ENCODE results near the gene WAPL.
"Not testable (repeated sequence)": the region's sequence is repeated elsewhere in the genome, so short reads cannot be mapped to it uniquely, and the experiment has no call there.

WAPL gene

GRCh38 chr10:86525713-86526112, 4.1 kb upstream of the WAPL start:
- DNase-seq = not testable (repeated sequence)

- no peak for DNase-seq
These were observed 2.8 kb upstream of the WAPL start for GRCh38 chr10:86524225-86524962.

DNA sequence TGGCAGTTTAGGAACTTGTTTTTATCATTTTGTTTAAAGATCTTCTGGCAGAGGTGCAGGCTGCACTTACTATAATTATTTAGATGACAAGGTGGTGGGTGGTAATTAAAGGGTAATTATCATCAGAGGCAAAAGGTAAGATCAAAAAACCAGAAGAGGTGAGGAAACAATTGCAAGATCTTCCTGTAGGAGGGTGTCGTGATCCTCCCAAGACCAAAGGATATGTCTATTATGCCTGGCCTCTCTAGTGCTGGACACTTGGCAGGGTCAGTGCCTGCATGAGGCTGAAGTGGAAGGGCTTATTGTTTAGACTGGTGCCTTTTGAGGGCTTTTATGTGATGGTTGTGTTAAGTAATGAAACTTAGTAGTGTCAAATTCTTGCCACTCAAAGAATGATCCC, 1.8 kb upstream of the WAPL start:
- DNase-seq = peak in 4 of 56 donors; percentile 10 to 25 (median 16)

DNA sequence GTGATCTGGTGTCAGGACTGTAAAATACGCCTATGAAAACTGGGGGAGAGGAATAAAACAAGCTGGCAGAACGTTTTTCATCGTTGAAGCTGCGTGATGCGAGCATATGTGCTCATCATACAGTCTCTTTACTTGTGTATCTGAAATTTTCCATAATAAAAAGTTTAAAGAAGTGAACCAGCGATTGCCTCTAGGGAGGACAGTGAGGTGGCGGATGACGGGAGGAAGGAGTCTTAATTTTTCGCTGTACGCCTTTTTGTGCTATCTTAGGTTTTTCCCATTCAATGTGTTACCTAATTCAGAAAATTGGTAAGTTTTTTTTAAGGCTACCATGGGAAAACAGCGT, 891 bp upstream of the WAPL start:
- DNase-seq = peak in 1 of 56 donors; percentile 22

DNA sequence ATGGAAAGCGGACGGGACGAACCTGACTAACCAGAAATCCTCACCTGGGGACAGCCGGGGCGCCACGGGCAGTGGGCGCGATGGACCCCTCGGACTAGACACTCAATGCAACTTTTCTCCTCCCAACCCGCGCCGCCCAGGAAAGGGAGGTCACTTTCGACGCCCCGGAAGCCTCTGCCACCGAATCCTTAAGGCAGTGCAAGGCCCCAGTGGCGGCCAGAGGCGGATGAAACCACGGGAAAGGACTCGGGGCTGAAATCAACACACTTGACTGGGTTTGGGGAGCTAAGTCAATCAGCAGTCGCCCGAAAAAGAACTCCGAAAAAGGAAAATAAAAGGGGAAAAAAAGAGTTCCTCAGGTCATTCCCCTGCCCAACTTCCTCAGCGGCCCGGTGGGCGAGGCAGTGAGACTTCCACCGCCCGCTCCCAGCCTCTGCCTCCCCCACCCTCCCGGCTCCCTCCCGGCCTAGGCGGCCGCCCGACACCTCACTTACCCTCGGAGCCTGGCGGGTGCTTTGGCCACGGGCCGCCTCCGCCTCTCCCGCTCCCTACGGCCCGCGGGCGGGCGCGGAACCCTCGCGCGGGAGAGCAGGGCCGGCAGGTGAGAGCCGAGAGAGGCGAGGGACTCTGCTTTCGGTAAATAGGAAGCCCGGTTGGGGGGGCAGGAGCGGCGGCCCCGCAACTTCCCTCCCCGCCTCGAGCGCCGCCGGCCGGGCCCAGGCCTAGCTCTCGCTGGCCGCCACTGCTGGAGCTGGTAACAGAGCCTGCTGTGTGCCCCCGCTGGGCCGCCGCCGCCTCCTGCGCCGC, 518 bp downstream of the WAPL start:
- DNase-seq = peak in 11 of 56 donors; percentile 13 to 52 (median 27)

- DNase-seq = no peak
These were observed 2.8 kb downstream of the WAPL start for GRCh38 chr10:86518781-86519180.

GRCh38 chr10:86512137-86512536, 9.5 kb downstream of the WAPL start:
- no peak for DNase-seq

- DNase-seq = no peak
These were observed 10.3 kb downstream of the WAPL start for GRCh38 chr10:86511027-86511865.

GRCh38 chr10:86509145-86509544, 12.4 kb downstream of the WAPL start:
- DNase-seq = no peak

DNA sequence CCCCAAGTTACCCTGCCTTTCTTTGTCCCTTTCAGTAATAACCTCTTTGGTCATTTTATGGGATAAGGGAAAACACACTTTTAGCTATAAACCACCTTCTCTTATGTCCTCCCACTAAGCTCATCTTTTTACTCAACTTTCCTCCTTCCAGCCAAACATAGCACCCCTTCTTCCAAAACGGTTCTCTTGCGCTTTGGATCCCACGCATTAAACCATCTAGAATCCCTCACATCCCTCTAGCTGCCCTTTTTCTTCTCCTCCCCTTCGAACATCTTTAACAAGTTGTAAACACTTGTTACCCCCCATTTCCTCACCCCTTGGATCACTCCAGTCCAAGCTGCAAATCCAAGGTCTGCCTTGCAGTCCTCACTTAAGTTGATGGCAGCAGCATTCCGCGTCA, 13.4 kb downstream of the WAPL start:
- DNase-seq = no peak

DNA sequence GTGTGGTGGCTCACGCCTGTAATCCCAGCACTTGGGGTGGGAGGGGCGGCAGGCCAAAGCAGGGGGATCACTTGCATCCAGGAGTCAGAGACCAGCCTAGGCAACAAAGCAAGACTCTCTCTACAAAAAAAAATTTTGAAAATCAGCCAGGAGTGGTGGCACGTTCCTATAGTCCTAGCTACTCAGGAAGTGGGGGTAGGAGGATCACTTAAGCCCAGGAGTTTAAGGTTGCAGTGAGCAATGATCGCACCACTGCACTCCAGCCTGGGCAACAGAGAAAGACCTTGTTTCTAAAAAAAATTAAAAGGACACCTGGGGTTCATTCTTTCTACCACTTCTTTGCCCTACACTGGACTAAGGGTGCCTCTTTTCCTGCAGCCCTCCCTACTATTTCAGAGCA, 15.1 kb downstream of the WAPL start:
- no peak for DNase-seq

- DNase-seq = no peak
These were observed 15.5 kb downstream of the WAPL start for GRCh38 chr10:86506062-86506461.

DNA sequence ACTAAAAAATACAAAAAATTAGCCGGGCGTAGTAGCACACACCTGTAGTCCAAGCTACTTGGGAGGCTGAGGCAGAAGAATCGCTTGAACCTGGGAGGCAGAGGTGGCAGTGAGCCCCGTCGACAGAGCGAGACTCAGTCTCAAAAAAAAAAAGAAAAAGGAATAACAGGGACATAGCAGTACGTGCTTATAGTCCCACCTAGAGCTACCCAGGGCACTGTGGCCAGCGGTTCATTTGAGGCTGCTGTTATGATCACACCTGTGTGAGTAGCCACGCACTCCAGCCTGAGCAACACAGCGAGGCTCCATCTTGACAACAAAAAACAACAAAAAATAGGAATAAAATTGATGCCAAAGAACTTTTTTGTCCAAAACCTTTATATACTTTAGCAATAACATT, 17.1 kb downstream of the WAPL start:
- DNase-seq = no peak

GRCh38 chr10:86500846-86501245, 20.7 kb downstream of the WAPL start:
- no peak for DNase-seq

DNA sequence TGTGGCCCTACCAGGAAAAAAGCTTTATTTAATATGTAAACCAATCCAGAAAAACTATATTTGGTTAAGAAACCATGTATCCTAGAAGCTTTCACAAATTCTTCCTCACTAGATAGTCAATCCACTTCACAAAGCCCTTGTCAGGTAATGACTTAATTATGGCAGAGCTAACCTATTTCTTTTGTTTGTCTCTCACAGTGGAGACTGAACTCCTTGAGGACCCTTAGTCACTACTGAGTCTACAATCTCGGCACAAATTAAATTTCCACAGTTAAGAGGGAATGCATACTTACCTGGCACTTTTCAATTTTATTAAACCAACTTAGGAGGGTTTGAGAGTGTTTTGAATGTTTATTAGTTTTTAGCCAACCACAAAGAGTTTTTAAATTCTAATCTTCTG, 23.0 kb downstream of the WAPL start:
- DNase-seq = no peak

DNA sequence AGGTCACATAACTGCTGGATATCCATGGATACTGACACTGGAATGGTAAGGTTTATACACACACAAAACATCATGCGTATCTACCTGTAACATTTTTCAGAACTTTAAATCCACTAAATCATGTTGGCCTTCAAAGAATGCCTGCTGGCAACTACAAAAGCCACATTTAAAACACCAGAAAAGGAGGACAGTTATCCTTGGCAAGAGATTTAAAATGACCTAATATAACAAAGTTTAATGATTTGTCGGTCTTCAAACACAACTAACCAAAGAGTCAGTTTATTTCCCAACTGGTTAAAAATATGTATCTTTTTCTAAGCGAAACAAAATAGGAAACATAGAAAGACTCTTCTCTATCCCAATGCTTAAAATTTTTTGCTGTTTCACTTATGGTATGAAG, 24.0 kb downstream of the WAPL start:
- no peak for DNase-seq

DNA sequence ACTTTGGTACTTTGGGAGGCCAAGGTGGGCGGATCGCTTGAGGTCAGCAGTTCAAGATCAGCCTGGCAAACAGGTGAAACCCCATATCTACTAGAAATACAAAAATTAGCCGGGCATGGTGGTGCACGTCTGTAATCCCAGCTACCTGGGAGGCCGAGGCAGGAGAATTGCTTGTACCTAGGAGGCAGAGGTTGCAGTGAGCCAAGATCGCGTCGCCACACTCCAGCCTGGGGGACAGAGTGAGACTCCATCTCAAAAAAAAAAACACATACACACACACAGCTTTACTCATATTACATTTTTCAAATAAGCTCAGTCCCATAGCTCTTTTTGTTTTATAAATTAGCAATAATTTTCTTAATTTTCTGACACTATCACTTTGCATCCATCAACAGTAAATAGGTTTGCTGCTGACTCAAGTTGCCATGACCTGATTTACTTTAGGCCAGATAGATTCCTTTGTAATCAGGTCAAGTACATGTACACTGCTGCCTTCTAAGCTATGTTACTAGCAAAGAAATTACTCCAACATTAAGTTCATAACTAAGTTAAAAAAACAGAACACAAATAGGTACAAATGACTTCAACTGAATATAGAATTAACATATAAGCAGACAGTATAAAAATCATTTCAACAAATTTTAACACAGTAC, 31.5 kb downstream of the WAPL start:
- DNase-seq = no peak

- DNase-seq = peak in 8 of 56 donors; percentile 1 to 31 (median 13)
These were observed 32.4 kb downstream of the WAPL start for GRCh38 chr10:86489071-86489810.

DNA sequence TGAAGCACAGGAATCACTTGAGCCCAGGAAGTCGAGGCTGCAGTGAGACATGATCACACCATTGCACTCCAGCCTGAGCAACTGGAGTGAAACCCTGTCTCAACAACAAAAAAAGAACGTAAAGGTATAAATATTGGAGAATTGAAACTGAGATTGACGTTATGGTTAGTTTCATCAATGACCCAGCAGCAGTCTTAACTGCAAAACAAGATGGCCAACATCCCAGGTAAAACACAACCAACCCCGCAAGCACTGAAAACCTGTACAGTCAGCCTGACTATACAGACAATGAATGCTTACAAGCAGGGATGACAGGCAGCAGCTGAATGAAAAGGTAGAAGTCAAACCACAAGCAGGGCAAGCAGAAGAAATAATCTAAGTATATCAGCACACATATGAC, 34.7 kb downstream of the WAPL start:
- DNase-seq = peak in 3 of 56 donors; percentile 3 to 19 (median 4)

GRCh38 chr10:86483664-86484063, 37.9 kb downstream of the WAPL start:
- no peak for DNase-seq

DNA sequence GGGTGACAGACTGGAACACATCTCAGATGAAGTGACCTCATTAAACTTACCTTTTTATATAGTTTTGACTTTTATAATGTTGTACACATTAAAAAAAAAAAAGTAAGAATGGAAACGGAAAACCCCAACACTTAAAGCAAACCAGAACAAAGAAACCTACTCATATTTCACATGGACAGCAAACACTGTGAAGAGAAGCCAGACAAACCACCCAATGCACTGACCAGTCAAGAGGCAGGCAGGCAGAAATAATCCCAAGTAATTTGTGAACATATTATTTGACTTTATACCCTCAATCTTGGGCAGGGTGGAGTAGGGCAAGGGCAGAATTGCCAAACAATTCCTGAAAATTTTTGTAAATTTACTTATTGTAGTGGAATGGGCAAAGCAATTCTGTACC, 39.8 kb downstream of the WAPL start:
- DNase-seq = no peak
